Brain microvascular endothelial cell (primary cell): Measurements from ENCODE around the gene PNPLA1.
A peak's percentile ranks its signal among the peaks of the same experiment; 100 is the strongest.

Experiments used
- DNase-seq: peaks from one replicate; pipeline ENCODE4 v3.0.0-alpha.2; 2020
- H3K27ac ChIP-seq: fragments of 250-450 bp; sonication (Bioruptor Pico); 2 replicates; pipeline ENCODE4 v1.5.1; 2020; ENCODE audit warnings: mild to moderate bottlenecking, moderate library complexity
- H3K27me3 ChIP-seq: fragments of 250-450 bp; sonication (Bioruptor Pico); replicated peaks from 2 replicates; pipeline ENCODE4 v1.5.1; 2020; ENCODE audit warnings: mild to moderate bottlenecking
- H3K36me3 ChIP-seq: fragments of 250-450 bp; sonication (Bioruptor Pico); replicated peaks from 2 replicates; pipeline ENCODE4 v1.5.1; 2020; ENCODE audit warnings: mild to moderate bottlenecking
- H3K4me3 ChIP-seq: 2 replicates; pipeline ENCODE4 v1.5.1; 2011; ENCODE audit warnings: low read depth, mild to moderate bottlenecking, control low read depth, low read length, moderate library complexity
- CTCF ChIP-seq: IDR thresholded peaks from 2 replicates; pipeline ENCODE4 v1.5.1; 2011; ENCODE audit warnings: low read depth, mild to moderate bottlenecking, moderate library complexity, low read length, control low read depth, inconsistent platforms; ENCODE audit errors: missing control alignments
- in situ Hi-C: cut with HindIII; loops from 2 replicates; pipeline ENCODE4 v1.10.0; 2017; ENCODE audit warnings: low sequenced_read_pairs, low pct_ligation_motif_present

PNPLA1 gene

DNA sequence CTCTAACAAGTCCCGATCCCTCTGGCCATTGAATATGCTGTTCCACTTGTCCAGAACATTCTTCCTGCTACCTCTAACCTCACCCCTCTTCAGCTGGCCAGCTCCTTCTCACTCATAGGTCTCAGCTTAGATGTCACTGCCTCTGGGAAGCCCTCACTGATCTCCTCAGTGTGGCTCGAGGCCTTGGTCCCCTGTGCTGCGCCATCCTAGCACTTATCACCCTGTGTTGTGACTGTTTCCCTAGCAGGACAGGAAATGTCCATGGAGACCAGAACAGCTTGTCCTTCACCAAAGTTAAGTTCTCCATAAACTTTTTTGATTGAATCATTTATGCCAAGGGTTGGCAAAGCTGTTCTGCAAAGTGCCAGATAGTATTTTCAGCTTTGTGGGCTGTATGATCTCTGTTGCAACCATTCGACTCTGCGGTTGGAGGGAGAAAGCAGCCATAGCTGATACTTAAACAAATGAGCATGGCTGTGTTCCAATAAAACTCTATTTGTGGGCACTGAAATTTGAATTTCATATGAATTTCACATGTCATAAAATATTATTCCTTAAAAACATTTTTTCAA is 73.3 kb downstream of the PNPLA1 start:
- TF ChIP-seq CTCF: no peak
- Histone ChIP-seq H3K27ac (no peak overlapping the region), H3K36me3 (no peaks in the 10 kb centered on the region), H3K4me3 (no peak overlapping the region), H3K27me3 (peaks cover 9% of the 10 kb centered on the region)
- in situ Hi-C loops: no loop called here
- no peak for DNase-seq

- in situ Hi-C loops: no loop called here
Measured at GRCh38 chr6:36345681-36346466, 76.0 kb downstream of the PNPLA1 start.

GRCh38 chr6:36346486-36347273 is 76.8 kb downstream of the PNPLA1 start:
- Histone ChIP-seq H3K27me3 (no peaks in the 10 kb centered on the region), H3K27ac (no peak overlapping the region), H3K36me3 (no peaks in the 10 kb centered on the region), H3K4me3 (no peak overlapping the region)
- DNase-seq: no peak
- no peak for TF ChIP-seq CTCF
- in situ Hi-C loops: no loop called here

More at GRCh38 chr6:36345681-36346466, 76.0 kb downstream of the PNPLA1 start:
- Histone ChIP-seq H3K27me3 (no peaks in the 10 kb centered on the region), H3K4me3 (no peak overlapping the region), H3K36me3 (no peaks in the 10 kb centered on the region), H3K27ac (no peak overlapping the region)
- DNase-seq: no peak
- TF ChIP-seq CTCF: no peak

- Histone ChIP-seq H3K36me3 (no peaks in the 10 kb centered on the region), H3K4me3 (no peak overlapping the region), H3K27ac (no peak overlapping the region), H3K27me3 (no peaks in the 10 kb centered on the region)
- peak; percentile 54 for DNase-seq
- no peak for TF ChIP-seq CTCF
- in situ Hi-C loops: no loop called here
Measured at GRCh38 chr6:36347621-36348020, 77.8 kb downstream of the PNPLA1 start.

- no peak overlapping the region for H3K27ac ChIP-seq
- H3K36me3 ChIP-seq: no peaks in the 10 kb centered on the region
- no peak overlapping the region for H3K4me3 ChIP-seq
- DNase-seq: no peak
- no peak for TF ChIP-seq CTCF
- H3K27me3 ChIP-seq: no peaks in the 10 kb centered on the region
- in situ Hi-C loops: no loop called here
Measured at GRCh38 chr6:36349240-36349639, 79.4 kb downstream of the PNPLA1 start.
